PC-9 (cell line): ENCODE measurements around the gene NMT2.

ENCODE experiments used
- EZH2 ChIP-seq: fragments of 200-600 bp; sonication (generic); IDR thresholded peaks from 2 replicates; pipeline ENCODE4 v1.8.0; 2017; ENCODE audit warnings: antibody characterized with exemption, low read depth
- TF ChIP-seq, protein P1 (sequence below): fragments of 200-600 bp; sonication (generic); conservative IDR thresholded peaks from 2 replicates; pipeline ENCODE4 v1.6.1; 2017; ENCODE audit warnings: mixed run types, antibody characterized with exemption, mild to moderate bottlenecking, moderate library complexity

DNA sequence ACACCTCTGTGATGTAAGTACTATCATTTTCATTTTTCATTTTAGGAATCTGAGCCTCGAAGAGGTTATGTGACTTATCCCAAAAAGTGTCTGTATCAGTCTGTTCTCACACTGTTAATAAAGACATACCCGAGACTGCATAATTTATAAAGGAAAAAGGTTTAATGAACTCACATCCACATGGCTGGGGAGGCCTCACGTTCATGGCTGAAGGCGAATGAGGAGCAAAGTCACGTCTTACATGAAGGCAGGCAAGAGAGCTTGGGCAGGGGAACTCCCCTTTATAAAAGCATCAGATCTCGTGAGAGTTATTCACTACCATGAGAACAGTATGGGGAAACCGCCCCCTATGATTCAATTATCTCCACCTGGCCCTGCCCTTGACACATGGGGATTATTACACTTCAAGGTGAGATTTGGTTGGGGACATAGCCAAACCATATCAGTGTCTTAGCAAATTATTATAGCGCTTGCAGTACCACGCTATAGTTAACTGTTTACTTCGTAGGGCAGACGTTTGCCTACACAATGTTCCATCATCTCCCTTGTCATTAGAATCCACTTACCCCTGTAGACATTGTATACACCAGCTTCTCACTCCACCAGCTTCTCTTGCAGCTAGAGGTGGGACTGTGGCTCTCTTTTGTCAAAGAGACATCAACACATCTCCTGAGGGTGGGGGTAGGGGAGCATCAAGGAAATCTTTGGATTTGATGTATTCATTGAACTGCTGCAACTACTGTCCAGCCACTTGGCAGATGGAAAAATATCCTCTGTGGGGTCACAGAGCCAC, 15.4 kb upstream of the NMT2 start:
- TF ChIP-seq, protein P1, sequence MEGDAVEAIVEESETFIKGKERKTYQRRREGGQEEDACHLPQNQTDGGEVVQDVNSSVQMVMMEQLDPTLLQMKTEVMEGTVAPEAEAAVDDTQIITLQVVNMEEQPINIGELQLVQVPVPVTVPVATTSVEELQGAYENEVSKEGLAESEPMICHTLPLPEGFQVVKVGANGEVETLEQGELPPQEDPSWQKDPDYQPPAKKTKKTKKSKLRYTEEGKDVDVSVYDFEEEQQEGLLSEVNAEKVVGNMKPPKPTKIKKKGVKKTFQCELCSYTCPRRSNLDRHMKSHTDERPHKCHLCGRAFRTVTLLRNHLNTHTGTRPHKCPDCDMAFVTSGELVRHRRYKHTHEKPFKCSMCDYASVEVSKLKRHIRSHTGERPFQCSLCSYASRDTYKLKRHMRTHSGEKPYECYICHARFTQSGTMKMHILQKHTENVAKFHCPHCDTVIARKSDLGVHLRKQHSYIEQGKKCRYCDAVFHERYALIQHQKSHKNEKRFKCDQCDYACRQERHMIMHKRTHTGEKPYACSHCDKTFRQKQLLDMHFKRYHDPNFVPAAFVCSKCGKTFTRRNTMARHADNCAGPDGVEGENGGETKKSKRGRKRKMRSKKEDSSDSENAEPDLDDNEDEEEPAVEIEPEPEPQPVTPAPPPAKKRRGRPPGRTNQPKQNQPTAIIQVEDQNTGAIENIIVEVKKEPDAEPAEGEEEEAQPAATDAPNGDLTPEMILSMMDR, result no peak
- TF ChIP-seq EZH2, result no peak
